Right lobe of liver (tissue), 4 donors: ENCODE results near the gene ZNF107.

ENCODE experiments used
- POLR2A ChIP-seq: fragments of 450-650 bp; IDR thresholded peaks from one replicate; pipeline ENCODE4 v1.6.1; 2017; ENCODE audit warnings: antibody characterized with exemption, mild to moderate bottlenecking
- TF ChIP-seq, protein P1 (sequence below), 4 donors: fragments of 200-600 bp in 3 of 4; fragments of 450-650 bp in 1 of 4; IDR thresholded peaks; one replicate each; pipeline versions ENCODE4 v1.5.1 to v1.8.0; 2016 to 2022; ENCODE audit warnings: antibody characterized with exemption in 4 of 4, mild to moderate bottlenecking in 2 of 4
- donor health status: DM: no; HTN: no; CAD: no.
- donor health status: DM: no; HTN: no; CAD: no.
- donor health status: DM: no; HTN: yes; CAD: no.

DNA sequence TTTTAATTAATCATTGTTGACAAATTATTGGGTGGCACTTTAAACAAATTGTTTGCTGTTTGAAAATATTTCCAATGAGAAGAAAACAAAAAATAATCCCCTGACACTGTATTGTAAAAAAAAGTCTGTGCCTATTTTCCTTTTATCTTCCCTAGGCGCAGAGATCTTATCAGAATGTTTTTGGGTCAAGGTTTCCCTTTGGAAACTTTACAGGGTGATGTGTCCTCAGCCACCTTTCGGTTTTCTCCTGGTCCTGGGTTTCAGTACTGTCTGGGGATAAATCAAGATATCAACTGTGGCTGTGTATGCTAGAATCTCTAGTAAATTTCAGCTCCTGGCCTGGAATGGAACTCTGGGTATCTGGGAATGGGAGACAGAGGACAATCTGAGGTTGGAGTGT, 1.4 kb downstream of the ZNF107 start:
- TF ChIP-seq POLR2A, result no peak
- TF ChIP-seq, protein P1, sequence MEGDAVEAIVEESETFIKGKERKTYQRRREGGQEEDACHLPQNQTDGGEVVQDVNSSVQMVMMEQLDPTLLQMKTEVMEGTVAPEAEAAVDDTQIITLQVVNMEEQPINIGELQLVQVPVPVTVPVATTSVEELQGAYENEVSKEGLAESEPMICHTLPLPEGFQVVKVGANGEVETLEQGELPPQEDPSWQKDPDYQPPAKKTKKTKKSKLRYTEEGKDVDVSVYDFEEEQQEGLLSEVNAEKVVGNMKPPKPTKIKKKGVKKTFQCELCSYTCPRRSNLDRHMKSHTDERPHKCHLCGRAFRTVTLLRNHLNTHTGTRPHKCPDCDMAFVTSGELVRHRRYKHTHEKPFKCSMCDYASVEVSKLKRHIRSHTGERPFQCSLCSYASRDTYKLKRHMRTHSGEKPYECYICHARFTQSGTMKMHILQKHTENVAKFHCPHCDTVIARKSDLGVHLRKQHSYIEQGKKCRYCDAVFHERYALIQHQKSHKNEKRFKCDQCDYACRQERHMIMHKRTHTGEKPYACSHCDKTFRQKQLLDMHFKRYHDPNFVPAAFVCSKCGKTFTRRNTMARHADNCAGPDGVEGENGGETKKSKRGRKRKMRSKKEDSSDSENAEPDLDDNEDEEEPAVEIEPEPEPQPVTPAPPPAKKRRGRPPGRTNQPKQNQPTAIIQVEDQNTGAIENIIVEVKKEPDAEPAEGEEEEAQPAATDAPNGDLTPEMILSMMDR (IDR thresholded peaks at IDR 0.05), result no peak
